ENCODE measurements around the gene C9orf72. TPM values are rescaled to one million over a fixed set of nuclear protein-coding genes. Genes with fewer than 3 reads are reported as not detected.

Gene C9orf72
- total and polyA plus RNA-seq, 2 experiments from 2014 or later: 11.6 to 27.8 TPM

GRCh38 chr9:27540502-27540901, 32.8 kb downstream of the C9orf72 start:
- Histone ChIP-seq H2AFZ (no peak overlapping the region), H3K27ac (ENCODE audit: low read depth) (no peak overlapping the region), H3K4me1 (ENCODE audit: insufficient read depth) (peaks cover 10% of the 10 kb centered on the region; the same call in 1 of the 2 replicates), H3F3A (replicated peaks; ENCODE audit: low read depth) (no peaks in the 10 kb centered on the region), H3K36me3 (ENCODE audit: insufficient read depth) (no peaks in the 10 kb centered on the region; the same call in 1 of the 2 replicates), H4K20me1 (replicated peaks; ENCODE audit: insufficient read depth) (no peaks in the 10 kb centered on the region; the same call in 1 of the 2 replicates), H3K27me3 (ENCODE audit: insufficient read depth) (no peaks in the 10 kb centered on the region), H3K79me2 (replicated peaks; ENCODE audit: insufficient read depth) (no peaks in the 10 kb centered on the region), H3K4me3 (no peak overlapping the region), H3K4me2 (no peak overlapping the region), H3K9me2 (ENCODE audit: insufficient read depth) (no peaks in the 10 kb centered on the region)
- Mint-ChIP-seq H3K27ac (no peak overlapping the region), H3K4me1 (peaks cover 24% of the 10 kb centered on the region), H3K9me3 (no peaks in the 10 kb centered on the region), H3K36me3 (ENCODE audit: low read depth) (peaks cover 27% of the 10 kb centered on the region), H3K4me3 (no peak overlapping the region), H3K27me3 (ENCODE audit: insufficient read depth, low read depth, poor library complexity) (peaks cover 3% of the 10 kb centered on the region)
- TF ChIP-seq ZNF114 (CRISPR knock-in tag; IDR thresholded peaks at IDR 0.05): no peak
- no peak for TF ChIP-seq EZH2phosphoT487 (IDR thresholded peaks at IDR 0.05; ENCODE audit: unreplicated experiment)
- no peak for TF ChIP-seq NANOG (IDR thresholded peaks at IDR 0.05; ENCODE audit: borderline replicate concordance)
- no peak for TF ChIP-seq EZH2 (IDR thresholded peaks at IDR 0.05; ENCODE audit: low read depth, unreplicated experiment)
- TF ChIP-seq STAT1 (IDR thresholded peaks at IDR 0.05; ENCODE audit: unreplicated experiment): no peak
- ATAC-seq (no peak), DNase-seq (ENCODE audit: low spot score) (no peak)

- Histone ChIP-seq H4K20me1 (replicated peaks; ENCODE audit: insufficient read depth) (no peaks in the 10 kb centered on the region; the same call in 1 of the 2 replicates), H3K27ac (ENCODE audit: low read depth) (no peak overlapping the region), H3K27me3 (ENCODE audit: insufficient read depth) (no peaks in the 10 kb centered on the region), H3K9me2 (ENCODE audit: insufficient read depth) (no peaks in the 10 kb centered on the region), H3K4me3 (no peak overlapping the region), H3K79me2 (replicated peaks; ENCODE audit: insufficient read depth) (no peaks in the 10 kb centered on the region), H3F3A (replicated peaks; ENCODE audit: low read depth) (no peaks in the 10 kb centered on the region), H2AFZ (no peak overlapping the region), H3K4me1 (ENCODE audit: insufficient read depth) (peaks cover 10% of the 10 kb centered on the region; the same call in 1 of the 2 replicates), H3K4me2 (no peak overlapping the region), H3K36me3 (ENCODE audit: insufficient read depth) (no peaks in the 10 kb centered on the region; the same call in 1 of the 2 replicates)
- no peak overlapping the region for H3K4me3 Mint-ChIP-seq
- peaks cover 21% of the 10 kb centered on the region for H3K36me3 Mint-ChIP-seq (ENCODE audit: low read depth)
- peaks cover 3% of the 10 kb centered on the region for H3K27me3 Mint-ChIP-seq (ENCODE audit: insufficient read depth, low read depth, poor library complexity)
- no peak for DNase-seq (ENCODE audit: low spot score)
- no peak overlapping the region for H3K27ac Mint-ChIP-seq
- no peak for ATAC-seq
- H3K4me1 Mint-ChIP-seq: peaks cover 22% of the 10 kb centered on the region
- H3K9me3 Mint-ChIP-seq: no peaks in the 10 kb centered on the region
- no peak for TF ChIP-seq STAT1 (IDR thresholded peaks at IDR 0.05; ENCODE audit: unreplicated experiment)
- TF ChIP-seq EZH2 (IDR thresholded peaks at IDR 0.05; ENCODE audit: low read depth, unreplicated experiment): no peak
- TF ChIP-seq CTCF (conservative IDR thresholded peaks at IDR 0.05; ENCODE audit: low read depth in 2 of 2): no peak
- no peak for TF ChIP-seq ZNF462 (CRISPR knock-in tag; IDR thresholded peaks at IDR 0.05)
- TF ChIP-seq EZH2phosphoT487 (IDR thresholded peaks at IDR 0.05; ENCODE audit: unreplicated experiment): no peak
Observed at GRCh38 chr9:27539479-27540441, 33.5 kb downstream of the C9orf72 start.
